GM13977 (cell line): ENCODE measurements around the gene SLC39A13.

Experiments used
- DNase-seq: peaks from one replicate; pipeline ENCODE4 v3.0.0; 2012; ENCODE audit warnings: low spot score
- CTCF ChIP-seq: IDR thresholded peaks from 2 replicates; pipeline ENCODE4 v1.5.1; 2012; ENCODE audit warnings: mild to moderate bottlenecking, control low read depth; ENCODE audit not compliant: insufficient read depth; ENCODE audit errors: extremely low read depth, missing control alignments
- in situ Hi-C: fragments of 300-500 bp; cut with MboI; formaldehyde crosslinking; loops from one replicate; pipeline ENCODE4 v1.12.0; 2022; ENCODE audit warnings: low sequenced_read_pairs, low pct_unique_long_range_greater_than_20kb, mixed read lengths, inconsistent platforms; ENCODE audit not compliant: unreplicated experiment

Gene SLC39A13

GRCh38 chr11:47460571-47461235 is 52.3 kb downstream of the SLC39A13 start:
- TF ChIP-seq CTCF, result no peak
- in situ Hi-C loops, result no loop called here
- DNase-seq, result no peak

- TF ChIP-seq CTCF, result no peak
- in situ Hi-C loops, result no loop called here
- no peak for DNase-seq
Measured at GRCh38 chr11:47461876-47462275, 53.5 kb downstream of the SLC39A13 start.

- in situ Hi-C loops, result no loop called here
- DNase-seq, result no peak
- no peak for TF ChIP-seq CTCF
Measured at GRCh38 chr11:47464483-47464882, 56.1 kb downstream of the SLC39A13 start.
